ENCODE data around the gene RNF40.
A peak's percentile ranks its signal among the peaks of the same experiment; 100 is the strongest.

RNF40 gene

GRCh38 chr16:30741461-30741914, 20.6 kb upstream of the RNF40 start:
- no peak for DNase-seq

GRCh38 chr16:30743716-30744115, 18.4 kb upstream of the RNF40 start:
- no peak for DNase-seq

- no peak for DNase-seq
Observed at GRCh38 chr16:30744183-30744582, 17.9 kb upstream of the RNF40 start.

GRCh38 chr16:30745082-30745481, 17.0 kb upstream of the RNF40 start:
- no peak for DNase-seq

- no peak for DNase-seq
Observed at GRCh38 chr16:30746638-30747175, 15.4 kb upstream of the RNF40 start.

- no peak for DNase-seq
Observed at GRCh38 chr16:30747331-30747730, 14.8 kb upstream of the RNF40 start.

- peak; percentile 88 for DNase-seq
Observed at GRCh38 chr16:30747799-30748633, 14.1 kb upstream of the RNF40 start, which contains the start of gene PHKG2. TSS of gene PHKG2 (plus strand) at chr16:30748425. CDS start at chr16:30748821, 396 bp downstream.

GRCh38 chr16:30748634-30749445, 13.3 kb upstream of the RNF40 start:
- no peak for DNase-seq

- no peak for DNase-seq
Observed at GRCh38 chr16:30750201-30750600, 11.9 kb upstream of the RNF40 start.

- no peak for DNase-seq
Observed at GRCh38 chr16:30750876-30751465, 11.2 kb upstream of the RNF40 start.

GRCh38 chr16:30753596-30753995, 8.5 kb upstream of the RNF40 start:
- no peak for DNase-seq

- DNase-seq: no peak
Observed at GRCh38 chr16:30755955-30756780, 6.0 kb upstream of the RNF40 start.

- DNase-seq: no peak
Observed at GRCh38 chr16:30756781-30757100, 5.4 kb upstream of the RNF40 start.

GRCh38 chr16:30757316-30757715, 4.8 kb upstream of the RNF40 start:
- no peak for DNase-seq

- DNase-seq: no peak
Observed at GRCh38 chr16:30758988-30759491, 3.1 kb upstream of the RNF40 start.

GRCh38 chr16:30760001-30760559, 2.0 kb upstream of the RNF40 start:
- no peak for DNase-seq

GRCh38 chr16:30760577-30761426, 1.3 kb upstream of the RNF40 start:
- DNase-seq: no peak

GRCh38 chr16:30761427-30761927, 645 bp upstream of the RNF40 start:
- no peak for DNase-seq

GRCh38 chr16:30762991-30763725, 1.0 kb downstream of the RNF40 start:
- DNase-seq: no peak

- DNase-seq: no peak
Observed at GRCh38 chr16:30764086-30764485, 2.0 kb downstream of the RNF40 start.
